ENCODE measurements around the gene ARRDC4.

GRCh38 chr15:97915261-97915660, 45.2 kb upstream of the ARRDC4 start:
- TF ChIP-seq, protein P1, sequence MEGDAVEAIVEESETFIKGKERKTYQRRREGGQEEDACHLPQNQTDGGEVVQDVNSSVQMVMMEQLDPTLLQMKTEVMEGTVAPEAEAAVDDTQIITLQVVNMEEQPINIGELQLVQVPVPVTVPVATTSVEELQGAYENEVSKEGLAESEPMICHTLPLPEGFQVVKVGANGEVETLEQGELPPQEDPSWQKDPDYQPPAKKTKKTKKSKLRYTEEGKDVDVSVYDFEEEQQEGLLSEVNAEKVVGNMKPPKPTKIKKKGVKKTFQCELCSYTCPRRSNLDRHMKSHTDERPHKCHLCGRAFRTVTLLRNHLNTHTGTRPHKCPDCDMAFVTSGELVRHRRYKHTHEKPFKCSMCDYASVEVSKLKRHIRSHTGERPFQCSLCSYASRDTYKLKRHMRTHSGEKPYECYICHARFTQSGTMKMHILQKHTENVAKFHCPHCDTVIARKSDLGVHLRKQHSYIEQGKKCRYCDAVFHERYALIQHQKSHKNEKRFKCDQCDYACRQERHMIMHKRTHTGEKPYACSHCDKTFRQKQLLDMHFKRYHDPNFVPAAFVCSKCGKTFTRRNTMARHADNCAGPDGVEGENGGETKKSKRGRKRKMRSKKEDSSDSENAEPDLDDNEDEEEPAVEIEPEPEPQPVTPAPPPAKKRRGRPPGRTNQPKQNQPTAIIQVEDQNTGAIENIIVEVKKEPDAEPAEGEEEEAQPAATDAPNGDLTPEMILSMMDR (IDR thresholded peaks at IDR 0.05) = no peak
- TF ChIP-seq EP300 (IDR thresholded peaks at IDR 0.05; ENCODE audit: low read depth) = no peak

All from transverse colon (tissue), 3 donors.